NCI-H460 (cell line): ENCODE results near the gene NPR2. TPM values are rescaled to one million over a fixed set of nuclear protein-coding genes. Genes with fewer than 3 reads are reported as not detected.

ENCODE experiments used
- DNase-seq: peaks from one replicate; pipeline ENCODE4 v3.0.0-alpha.2; 2016; ENCODE audit warnings: low read depth; ENCODE audit errors: extremely low read depth
- total RNA-seq: library from RNA; depleted of rRNA; stranded (reverse); fragments of >200 nt; shearing (Covaris generic); gene quantifications from 2 replicates; pipeline ENCODE4 v1.2.3, GENCODE V29; 2014

Gene NPR2
- total RNA-seq, 1 experiment from 2014 or later: 7.0 TPM

- DNase-seq: peak; percentile 80
Measured at GRCh38 chr9:35829084-35829763, 37.8 kb downstream of the NPR2 start, which contains the start of gene TMEM8B. TMEM8B (plus strand) TSS chr9:35829228; CDS start chr9:35829448, 220 bp downstream.

- DNase-seq: no peak
Measured at GRCh38 chr9:35829764-35830096, 38.3 kb downstream of the NPR2 start.

- no peak for DNase-seq
Measured at GRCh38 chr9:35831040-35831439, 39.6 kb downstream of the NPR2 start.

GRCh38 chr9:35832814-35833213 is 41.4 kb downstream of the NPR2 start:
- DNase-seq: no peak

- no peak for DNase-seq
Measured at GRCh38 chr9:35834260-35835215, 43.1 kb downstream of the NPR2 start.

- DNase-seq: no peak
Measured at GRCh38 chr9:35835216-35835632, 43.8 kb downstream of the NPR2 start.

- no peak for DNase-seq
Measured at GRCh38 chr9:35835766-35836165, 44.4 kb downstream of the NPR2 start.

- DNase-seq: no peak
Measured at GRCh38 chr9:35836595-35836994, 45.2 kb downstream of the NPR2 start.

- no peak for DNase-seq
Measured at GRCh38 chr9:35839926-35840325, 48.5 kb downstream of the NPR2 start.

- no peak for DNase-seq
Measured at GRCh38 chr9:35840881-35841644, 49.7 kb downstream of the NPR2 start.

- no peak for DNase-seq
Measured at GRCh38 chr9:35841645-35841900, 50.2 kb downstream of the NPR2 start.

GRCh38 chr9:35842020-35842745 is 50.8 kb downstream of the NPR2 start:
- DNase-seq: no peak

- DNase-seq: no peak
Measured at GRCh38 chr9:35842795-35843194, 51.4 kb downstream of the NPR2 start.

- no peak for DNase-seq
Measured at GRCh38 chr9:35844628-35845270, 53.4 kb downstream of the NPR2 start.

- DNase-seq: no peak
Measured at GRCh38 chr9:35845824-35846771, 54.7 kb downstream of the NPR2 start.

- DNase-seq: no peak
Measured at GRCh38 chr9:35847792-35848572, 56.6 kb downstream of the NPR2 start.

- DNase-seq: no peak
Measured at GRCh38 chr9:35852267-35852815, 61.0 kb downstream of the NPR2 start.
